GM12801 (cell line): ENCODE measurements around the gene KRT76.

ENCODE experiments used
- CTCF ChIP-seq: IDR thresholded peaks from one replicate; pipeline ENCODE4 v1.5.1; 2011; ENCODE audit warnings: control low read depth; ENCODE audit not compliant: insufficient read length; ENCODE audit errors: extremely low read depth

KRT76 gene

GRCh38 chr12:52759695-52760094, 17.4 kb downstream of the KRT76 start:
- no peak for TF ChIP-seq CTCF

GRCh38 chr12:52759218-52759617, 17.9 kb downstream of the KRT76 start:
- no peak for TF ChIP-seq CTCF

DNA sequence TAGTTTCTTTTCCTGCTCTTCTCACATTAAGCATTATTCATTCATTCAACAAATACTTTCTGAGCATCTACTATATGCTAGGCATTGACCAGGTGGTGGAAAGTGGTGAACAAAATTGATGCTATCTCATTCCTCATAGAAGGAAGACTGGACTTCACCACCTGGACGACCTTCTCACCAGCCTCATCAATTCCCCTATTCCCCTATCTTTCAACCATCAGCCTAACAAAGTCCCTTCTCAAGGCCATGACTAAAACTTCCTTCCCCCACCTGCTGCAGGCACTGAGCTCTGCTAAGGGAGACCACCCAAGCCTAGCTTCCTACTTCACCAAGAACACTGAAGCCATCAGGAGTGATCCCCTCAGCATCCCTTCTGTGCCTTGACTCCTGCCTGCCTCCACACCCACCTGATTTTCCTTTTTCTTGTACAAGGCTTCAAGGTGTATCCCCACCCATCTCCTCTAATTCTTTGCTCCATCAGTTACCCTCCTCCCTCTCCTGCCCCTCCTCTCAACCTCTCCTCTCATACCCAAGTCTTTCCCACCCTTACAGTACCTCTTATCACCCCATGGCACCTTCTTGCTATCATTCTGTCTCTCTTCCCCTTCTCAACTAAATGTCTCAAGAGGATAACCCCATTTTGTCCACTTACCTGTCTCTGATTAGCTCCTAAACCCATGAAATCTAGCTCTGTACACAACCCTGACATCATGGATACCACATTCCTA, 19.5 kb downstream of the KRT76 start:
- TF ChIP-seq CTCF, result no peak

- no peak for TF ChIP-seq CTCF
These were observed 20.7 kb downstream of the KRT76 start for GRCh38 chr12:52756281-52756960.

DNA sequence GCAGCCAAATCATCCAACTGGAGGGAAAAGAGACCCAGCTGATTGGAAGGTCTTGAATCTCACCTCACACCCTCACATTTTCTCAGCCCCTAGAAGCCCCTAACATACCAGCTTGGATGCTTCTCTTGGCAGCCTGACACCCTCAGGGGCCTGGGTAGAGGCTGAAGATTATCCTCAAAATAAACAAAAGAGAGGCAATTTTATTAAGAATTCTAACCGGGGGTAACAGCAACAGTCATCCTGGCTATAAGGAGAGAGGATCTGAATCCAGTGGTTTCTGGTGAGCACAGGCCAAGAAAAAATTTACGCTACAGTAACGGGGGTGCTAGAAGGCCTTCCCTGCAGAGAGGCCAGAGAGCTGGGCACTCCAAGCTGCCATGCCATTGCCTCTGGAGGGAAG, 21.6 kb downstream of the KRT76 start:
- no peak for TF ChIP-seq CTCF

- no peak for TF ChIP-seq CTCF
These were observed 23.0 kb downstream of the KRT76 start for GRCh38 chr12:52754135-52754534.

DNA sequence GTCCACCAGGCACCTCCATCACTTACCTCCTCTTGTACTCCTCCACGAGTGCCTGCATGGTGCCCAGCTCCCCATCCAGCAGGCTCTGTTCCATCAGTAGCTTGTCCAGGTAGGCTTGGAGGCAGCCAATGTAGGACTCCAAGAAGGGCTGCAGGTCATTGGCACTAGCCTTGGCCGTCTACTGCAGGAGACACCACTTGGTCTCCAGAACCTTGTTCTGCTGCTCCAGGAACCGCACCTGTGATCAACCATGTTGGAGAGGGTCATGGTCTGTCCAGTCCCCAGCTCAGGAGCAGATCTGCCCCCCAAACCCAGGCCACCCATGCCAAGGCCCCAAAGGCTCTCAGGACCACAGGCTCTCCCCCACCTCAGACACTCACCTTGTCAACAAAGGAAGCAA, 23.9 kb downstream of the KRT76 start:
- no peak for TF ChIP-seq CTCF
